NCI-H2171 treated with DMSO at 0.1 percent for 48 hours (cell line): ENCODE results near the gene HOXB9.

ENCODE experiments used
- DNase-seq: peaks from one replicate; lab custom pipeline; 2025; lab: John Stamatoyannopoulos, UW

HOXB9 gene

DNA sequence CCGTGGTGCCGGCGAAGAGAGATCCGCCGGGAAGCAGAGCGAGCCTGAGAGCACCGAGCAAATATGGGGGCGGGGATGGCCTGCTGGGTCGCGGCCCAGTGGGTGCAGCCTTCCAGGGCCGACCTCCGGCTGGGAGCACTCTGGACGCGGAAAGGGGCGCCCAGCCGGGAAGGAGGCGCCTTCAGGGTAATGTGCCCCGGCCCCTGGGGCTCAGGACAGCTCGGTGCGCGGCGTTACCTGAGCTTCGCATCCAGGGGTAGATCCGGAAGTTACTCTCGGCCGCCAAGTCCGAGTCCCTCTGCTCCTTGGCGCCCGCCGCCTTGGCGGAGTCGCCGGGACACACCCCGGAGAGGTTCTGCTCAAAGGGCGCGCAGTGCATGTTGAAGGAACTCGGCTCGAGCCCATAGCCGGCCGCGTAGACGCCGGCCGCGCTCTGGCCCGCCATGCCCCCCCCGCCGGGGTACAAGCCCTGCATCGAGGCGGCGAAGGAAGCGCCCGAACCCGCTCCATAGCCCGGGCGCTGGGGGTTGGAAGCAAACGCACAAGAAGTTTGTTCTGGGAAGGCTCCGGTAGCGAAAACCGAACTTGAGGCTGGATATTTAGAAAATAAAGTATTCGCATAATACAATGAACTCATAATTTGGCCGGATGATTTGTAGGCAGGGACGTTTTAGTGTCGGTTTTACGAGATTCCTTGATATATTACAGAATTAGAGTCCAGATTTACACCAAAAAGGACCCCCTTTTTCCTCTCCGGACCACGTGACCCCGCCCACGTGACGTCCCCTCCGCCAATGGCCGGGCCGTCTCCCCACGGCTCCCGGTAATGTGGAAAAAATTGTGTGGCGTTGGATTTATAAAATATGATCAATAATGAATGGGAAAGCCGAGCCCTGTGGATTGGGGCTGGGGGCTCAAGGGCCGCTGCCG, 15.6 kb downstream of the HOXB9 start, which contains the start of gene HOXB7:
TSS of gene HOXB7 (minus strand) at position 736 of the 930 bp plus-strand sequence. CDS start at position 637, 99 bp downstream.
- peak; percentile 62 for DNase-seq

DNA sequence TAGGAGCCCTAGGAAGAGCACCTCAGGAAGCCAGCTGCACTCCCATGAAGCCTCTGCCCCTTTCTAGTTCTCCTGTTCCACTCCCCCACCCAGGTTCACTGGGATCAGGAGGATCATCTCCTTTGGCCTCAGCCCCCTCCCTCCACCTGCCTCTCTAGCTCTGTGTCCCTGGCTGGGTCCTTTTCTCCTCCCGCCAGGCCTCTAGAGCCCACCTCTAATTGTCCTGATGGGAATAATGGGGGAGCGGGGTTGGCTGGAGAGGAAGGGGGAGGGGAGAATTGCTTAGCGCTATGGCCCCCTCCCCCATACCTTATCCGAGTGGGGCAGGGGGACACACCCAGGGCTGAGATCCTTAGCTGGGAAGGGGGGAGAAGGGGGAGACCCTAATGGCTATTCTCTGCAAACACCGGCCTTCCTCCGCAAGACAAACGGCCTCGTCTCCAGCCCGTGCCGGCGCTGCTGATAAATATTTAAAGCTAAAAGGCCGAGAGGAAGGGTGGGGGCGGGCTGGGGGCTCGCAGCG, 16.3 kb downstream of the HOXB9 start:
- DNase-seq: no peak

DNA sequence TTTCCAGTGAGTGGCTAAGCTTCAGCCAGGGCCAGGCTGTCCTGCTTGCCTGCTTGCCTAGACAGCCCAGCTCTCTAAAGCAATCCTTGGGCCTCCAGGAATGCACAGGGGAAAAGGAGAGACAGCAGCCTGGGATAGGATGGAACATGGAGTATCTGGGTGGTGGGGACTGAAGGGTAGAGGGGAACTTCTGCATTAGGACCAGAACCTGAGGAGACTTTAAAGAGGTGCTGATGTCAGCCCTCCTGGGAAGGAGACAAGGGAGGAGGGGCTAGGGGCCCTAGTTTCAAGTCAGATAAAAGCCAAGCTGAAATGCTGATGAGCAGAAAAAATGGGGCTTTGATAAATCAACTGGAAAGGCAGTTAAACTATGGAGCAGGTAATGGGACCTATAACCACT, 17.1 kb downstream of the HOXB9 start:
- no peak for DNase-seq

DNA sequence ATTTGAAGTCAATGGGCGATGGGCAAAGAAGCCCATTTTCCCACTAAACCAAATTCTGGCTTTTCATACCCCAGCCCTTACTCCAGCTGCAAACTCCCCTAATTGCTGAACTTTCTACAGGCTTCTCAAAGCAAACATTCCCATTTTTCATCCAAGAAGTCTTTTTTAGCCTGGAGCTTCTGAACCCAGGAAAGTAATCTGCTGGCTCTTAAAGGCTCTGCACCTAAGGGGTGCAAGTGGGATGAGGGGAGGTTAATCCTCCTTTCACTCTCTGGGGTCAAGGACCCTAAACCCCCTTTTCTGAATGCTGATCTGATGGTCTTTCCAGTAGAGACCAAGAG, 17.7 kb downstream of the HOXB9 start:
- no peak for DNase-seq

DNA sequence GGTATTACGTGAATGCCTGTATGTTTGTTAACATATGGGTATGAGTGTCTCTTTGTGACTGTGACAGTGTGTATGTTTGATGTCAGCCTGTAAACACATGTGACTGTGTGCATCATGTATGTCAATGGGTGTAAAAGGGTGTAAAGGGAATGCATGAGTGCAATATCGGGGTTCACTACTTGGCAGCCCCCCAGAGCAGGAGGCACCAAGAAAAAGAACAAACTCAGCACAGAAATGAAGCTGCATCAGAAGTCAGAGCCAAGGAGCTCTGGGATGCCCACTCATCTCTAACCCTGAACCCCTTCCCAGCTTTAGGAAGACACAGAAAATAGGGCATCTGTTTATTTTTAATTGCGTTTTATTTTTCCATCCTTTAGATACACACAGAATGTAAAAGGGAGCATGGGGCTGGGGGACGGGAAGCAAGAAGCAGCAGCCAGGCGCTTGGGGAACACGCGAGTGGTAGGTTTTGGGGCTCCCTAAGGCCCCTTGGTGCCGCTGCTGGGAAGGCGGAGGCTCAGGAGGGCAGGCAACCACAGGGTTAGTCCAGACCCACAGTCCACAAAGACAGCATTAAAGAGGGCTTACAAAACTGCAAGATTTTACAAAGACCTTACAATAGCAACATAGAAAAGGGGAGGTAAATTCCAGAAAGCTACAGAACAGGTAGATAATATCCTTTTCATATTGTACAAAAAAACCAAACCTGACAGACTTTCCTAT, 19.1 kb downstream of the HOXB9 start:
- DNase-seq: no peak

DNA sequence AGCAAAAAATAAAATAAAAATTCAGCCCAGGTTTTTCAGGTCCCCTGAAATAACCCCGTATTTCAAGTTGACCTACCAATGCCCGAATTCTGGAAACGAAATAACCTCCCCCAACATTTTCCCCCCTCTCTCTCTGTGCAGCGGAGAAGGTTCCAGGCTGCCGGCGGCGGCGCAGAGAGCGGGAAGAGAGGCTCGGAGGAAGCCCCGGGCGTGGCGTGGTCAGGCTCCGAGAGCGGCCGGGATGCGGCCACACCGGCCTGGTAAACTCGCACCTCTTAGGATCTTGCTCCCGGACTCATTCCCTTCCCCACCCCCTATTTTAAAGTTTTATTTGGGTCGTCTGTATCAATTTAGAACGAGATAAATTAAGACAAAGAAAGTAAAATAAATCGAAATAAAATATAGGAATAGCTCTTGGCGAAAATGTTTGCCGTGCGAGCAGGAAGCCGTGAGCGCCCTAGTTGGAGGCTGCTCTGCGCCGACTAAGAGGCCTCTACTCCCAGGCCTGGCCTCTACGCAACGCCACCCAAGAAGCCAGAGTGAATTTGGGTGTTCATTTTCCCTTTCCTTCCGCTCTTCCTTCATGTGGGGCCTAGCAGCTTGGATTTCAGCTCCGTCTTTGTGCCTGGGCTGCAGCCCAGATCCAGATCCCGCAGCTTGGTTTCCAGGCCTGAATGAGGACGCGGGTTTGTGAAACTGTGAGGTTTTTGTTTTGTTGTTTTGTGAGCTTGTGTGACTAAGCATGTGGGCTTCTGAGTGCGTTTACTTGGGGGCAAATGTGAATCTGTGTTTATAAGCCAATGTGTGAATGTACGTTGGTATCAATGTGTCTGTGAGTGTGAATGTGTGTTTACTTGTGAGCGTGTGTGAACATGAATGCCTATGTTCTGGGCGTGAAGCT, 19.9 kb downstream of the HOXB9 start:
- no peak for DNase-seq

DNA sequence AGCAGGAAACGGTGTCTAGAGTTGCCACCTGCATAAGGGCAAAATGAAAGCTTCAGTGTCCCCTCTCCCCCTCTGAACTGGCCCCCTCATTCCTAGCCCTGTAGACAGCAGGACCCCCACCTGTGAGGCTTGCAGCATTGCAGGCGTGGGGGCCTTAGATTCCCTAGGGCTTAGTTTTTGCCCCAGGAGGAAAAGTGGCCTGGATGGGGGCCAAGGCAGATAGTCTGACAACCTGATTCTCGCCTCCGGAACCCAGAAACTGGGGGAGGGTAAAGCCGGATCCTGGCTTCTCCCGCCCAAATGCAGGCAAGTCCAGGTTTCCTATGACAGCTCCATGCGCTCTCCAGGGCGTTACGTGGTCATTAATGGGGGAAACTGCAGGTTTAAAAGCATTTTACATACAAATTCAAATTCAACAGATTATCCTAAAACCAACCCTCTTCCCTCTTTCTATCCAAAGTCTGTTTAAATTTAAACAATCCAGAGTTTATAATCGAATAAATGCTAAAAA, 20.7 kb downstream of the HOXB9 start:
- DNase-seq: no peak

DNA sequence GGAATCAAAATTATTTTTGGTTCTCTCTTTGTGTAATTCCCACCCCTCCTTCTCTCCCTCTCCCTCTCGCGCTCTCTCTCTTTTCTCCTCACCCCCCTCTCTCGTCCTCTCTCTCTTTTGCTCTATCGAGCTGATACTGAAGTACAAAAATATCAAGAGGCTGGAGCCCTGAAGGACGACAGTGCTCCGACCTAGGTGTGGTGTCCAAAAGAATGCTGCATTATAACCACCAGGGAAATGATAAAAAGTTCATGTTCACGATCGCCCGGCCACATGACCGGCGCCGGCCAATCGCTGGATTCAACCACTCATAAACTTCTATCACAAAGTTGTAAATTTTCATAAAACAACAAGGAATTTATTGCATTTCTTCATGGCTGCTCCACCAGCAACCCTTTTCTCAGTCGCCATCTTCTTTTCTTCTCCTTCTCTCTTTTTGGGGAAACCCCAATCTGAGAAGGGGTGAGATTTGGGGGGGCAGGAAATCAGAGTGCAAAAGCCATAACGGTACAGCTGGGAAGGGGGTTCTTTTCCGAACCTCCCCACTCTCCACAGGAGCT, 21.3 kb downstream of the HOXB9 start, which contains the start of gene HOXB6:
TSS of gene HOXB6 (minus strand) at position 217 of the 560 bp plus-strand sequence. CDS start 6,836 bp downstream, outside the sequence.
- DNase-seq: no peak

DNA sequence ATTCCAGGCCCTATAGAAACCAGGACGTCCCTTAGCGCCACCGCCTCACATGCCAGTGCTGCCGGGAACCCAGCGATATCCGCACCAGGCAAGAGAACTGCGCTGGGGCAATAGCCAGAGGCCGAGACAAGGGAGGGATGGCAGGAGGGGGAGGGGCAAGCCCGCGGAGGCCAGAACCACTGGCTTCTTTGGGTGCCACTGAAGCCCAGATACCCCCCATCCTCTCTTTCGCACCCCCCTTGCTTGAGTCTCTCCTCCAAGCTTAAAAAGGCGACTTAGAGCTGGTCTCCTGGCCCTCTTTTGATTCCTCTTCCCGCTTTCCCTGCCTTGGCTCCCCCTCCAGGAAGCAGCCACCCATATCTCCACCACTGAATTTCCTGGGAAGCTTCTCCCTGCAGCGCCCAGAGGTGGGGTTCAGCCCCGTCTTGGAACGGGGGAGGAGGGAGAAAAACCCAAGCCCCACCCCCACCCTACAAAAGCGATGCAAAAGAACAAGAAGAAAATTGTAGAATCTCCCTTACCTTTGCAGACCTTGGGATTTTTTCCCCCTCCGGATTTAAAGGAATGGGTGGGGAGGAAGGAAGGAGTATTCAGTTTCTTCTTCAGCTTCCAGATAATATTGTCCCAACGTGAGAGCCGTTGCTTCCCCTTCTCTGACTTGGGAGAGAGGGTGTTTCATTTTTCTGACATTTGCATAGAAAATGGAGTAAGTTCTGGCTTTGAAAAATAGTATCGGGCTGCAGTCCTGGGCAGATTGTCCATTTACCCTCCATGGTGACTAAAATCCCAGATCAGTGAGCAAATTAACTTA, 22.0 kb downstream of the HOXB9 start:
- DNase-seq: no peak

DNA sequence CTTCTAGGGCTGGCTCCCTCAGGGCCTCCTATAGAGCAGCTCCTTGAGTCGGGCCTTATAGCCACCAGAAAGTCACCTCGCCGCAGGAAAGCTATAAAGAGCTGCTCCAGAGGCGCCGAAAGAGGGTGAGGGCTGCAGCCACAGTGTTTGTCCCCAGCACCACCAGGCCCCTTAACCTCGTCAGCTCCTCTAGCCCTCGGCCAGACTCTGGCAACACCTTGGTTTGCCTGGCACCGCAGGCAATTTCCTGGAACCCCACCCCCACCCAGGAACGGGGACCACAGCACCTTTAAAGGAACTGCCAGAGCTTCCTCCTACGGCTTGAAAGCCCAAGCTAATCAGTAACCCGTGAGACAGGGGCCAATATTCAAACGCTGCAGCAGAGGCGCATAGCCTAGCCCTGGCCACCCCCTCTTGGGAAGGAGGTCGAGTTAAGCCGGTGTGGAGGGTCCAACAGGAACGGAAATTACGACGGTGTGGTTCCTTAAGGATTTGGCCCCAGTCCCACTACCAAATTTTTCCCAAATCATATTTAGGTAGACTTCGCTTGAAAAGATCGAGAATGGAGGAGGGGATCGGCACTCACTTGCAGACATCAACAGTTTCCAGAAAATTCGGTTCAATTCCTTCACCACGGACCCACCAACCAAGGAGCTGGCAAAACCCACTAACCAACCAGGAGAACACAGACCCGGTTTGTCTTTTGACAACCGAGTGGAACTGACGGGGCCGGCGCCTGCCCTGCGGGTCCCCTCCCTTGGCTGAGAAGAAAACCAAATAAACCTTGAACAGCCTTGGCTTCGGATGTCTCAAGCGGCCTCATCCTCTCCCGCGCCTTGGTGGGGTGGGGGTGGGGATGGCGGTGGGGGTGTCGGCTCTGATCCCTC, 24.4 kb downstream of the HOXB9 start:
- DNase-seq: no peak

DNA sequence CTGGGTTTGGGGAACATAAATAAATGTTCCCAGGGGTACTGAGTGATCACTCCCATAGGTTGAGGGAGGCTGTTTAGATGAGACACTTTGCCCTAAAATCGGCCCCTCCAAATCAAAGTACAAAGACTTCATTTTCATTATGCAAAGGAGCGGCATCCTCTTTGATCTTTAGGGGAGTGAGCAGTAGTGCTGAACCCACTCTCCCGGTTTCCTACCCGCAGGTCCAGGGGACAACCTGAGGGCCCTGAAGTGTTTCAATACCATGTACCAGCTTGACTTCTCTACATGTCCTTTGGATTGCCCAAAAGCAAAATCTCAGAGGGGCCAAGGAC, 25.0 kb downstream of the HOXB9 start:
- no peak for DNase-seq

DNA sequence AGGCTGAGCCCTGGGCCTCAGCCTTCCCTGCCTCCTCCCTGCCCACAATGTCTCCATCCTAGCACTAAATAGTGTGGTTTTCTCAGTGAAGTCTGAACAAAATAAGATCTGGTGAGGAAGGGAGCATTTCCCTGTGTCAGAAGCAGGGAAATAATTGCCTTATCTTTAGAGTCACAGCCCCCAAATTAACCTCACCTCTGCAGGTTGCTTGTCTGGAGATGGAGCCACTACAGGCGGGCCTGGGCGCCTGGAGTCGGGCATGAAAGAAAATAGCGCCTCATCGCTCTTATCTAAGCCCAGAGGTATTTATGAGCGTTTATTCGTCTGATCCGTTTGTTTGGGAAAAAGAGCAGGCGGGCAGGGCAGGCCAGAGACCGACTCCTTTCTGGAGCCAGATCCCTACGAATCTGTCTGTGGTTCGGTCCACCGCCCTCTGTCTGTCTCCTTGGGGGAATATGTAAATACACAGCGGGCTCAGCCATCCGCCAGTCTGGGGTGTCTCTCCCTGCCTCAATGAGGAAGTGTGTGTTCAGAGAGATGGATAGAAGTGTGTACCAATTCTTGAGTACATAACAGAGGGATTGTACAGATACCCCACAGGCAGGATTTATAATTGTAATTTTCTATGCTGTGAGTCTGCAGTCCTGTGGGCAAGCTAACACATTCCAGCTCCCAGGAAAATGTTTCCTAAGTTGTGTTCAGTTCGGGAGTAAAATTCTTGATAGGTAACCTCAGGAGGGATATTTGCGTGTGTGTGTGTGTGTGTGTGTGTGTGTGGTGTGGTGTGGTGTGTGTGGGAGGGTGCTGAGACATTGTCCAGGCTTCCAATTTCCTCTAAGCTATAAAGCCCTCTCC, 25.7 kb downstream of the HOXB9 start:
- no peak for DNase-seq

DNA sequence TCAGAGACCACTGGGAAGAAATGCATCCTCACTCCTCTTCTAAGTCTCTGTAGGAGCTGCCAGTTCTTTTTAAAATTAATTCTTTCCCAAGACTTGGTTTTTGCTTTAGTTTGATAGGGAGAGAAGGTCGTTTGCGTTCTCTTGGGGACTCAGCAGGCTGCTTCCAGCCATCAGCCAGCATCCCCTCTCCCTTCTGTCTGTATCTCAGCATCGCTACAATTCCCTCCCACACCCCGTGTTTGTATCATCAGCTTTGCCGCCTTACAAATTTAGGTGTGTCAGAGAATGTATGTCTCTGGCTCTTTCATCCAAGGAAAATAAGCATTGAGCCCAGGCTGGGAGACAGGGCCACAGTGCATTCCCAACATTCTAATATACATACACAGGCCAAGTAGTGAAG, 26.8 kb downstream of the HOXB9 start:
- DNase-seq: no peak

DNA sequence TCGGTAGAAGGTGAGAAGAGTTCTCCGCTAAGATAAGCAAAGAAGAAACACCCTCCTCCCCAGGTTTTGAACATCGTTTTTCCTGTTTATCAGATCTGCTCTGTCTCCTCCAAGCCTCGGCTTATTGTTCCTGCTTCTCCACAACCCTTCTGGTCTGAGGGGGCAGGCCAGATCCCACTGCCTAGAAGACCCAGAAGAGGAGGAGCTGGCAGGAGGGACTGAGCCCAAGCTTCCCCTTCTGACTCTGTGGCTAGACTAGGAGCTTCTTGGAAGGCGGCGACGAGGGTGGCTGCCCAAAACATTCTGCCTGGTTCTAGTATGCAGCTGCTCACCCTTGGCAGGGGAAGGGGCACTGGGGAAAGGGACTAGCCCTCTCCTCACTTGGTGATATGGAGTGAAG, 27.4 kb downstream of the HOXB9 start:
- DNase-seq: no peak

DNA sequence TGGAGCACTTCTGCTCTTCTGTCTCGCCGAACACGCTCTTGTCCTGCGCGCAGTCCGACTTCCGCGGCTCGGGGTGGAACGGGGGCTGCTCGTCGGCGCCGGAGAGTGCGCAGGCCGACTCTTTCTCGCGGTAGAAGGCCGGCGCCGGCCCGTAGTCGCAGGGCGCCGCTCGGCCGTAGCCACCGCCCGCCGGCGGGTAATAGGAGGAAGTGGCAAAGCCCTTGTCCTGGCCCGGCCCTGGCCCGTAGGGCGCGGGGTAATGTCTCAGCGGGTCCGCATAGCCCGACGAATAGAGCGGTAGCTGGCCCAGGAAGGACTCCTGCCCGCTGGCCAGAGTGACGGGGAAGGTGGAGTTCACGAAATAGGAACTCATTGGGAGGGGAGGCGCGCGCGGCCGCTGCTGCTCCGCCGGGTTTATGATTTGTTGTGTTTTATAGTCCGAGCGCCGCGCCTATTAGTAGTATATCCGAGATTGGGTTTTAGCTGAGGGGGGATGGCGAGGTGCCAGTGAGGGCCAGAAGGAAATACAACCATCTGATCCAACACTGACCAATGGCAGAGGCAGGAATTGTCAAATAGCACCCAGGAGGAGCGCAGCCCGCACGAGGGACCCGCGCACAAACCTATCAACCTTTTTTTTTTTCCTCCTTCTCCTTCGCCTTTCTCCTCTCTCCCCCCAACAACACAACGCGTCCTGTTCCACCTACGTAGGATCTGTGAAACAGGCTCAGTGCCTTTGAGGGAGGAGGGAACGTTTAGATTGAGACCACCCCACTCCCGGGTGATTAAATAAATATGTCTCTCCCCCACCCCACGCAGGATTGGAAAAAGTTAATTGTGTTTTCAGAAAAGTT, 28.2 kb downstream of the HOXB9 start:
- DNase-seq: no peak

DNA sequence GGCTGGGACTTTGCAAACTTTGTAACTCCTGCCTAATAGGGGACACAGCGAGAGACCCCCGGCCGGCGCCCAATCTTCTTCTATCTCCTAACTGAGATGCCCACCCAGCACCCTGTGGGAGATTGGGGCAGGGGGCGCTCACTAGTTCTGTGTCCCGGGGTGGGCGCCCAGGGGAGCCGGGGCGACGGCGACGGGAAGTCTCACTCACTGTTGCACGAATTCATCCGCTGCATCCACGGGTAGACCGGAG, 28.7 kb downstream of the HOXB9 start:
- DNase-seq: no peak

DNA sequence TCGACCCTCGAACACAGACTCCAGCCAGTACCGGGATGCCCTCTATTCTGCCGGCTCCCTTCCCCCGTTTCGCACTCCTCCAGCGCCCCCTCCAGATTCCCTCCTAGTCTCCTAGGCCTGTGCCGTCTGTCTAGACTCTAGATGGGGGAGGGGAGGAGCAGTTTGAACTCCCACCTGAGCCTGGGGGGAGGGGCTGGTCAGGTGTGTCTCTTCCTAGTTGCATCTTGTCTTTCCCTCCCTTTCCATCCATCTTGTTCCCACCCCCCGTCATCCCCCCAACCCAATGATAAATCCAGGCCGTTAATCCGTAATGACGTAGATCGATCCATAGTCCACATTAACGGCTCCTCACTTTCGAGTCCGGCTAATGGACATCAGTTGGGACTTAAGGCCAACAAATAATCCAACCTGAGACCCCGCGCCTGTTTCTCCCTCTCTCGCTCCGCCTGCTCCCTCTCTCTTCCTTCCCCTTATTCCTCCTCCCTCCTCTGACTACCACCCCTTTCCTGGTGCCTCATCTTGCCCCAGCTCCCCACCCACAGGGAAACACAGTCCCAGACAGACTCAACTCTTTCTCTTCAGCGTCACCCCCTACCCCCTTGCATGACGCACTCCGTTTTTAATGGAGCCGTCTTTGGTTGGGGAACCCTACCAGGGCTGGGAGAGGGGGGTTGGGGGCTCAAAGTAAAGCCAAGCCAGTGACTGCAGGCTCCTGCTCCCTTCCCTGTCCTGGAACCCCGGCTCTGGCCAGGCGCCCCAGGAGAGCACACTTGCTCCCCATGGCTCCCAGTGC, 29.2 kb downstream of the HOXB9 start:
- no peak for DNase-seq
